CD4-positive, alpha-beta T cell (primary cell): ENCODE measurements around the gene KIF5C. TPM values are rescaled to one million over a fixed set of nuclear protein-coding genes. Genes with fewer than 3 reads are reported as not detected.

Source experiments
- ATAC-seq: fragments of 200-7000 bp; cut with Tn5 transposase; one replicate; pipeline ENCODE4 v1.10.0; 2022; ENCODE audit warnings: mild to moderate bottlenecking; ENCODE audit not compliant: poor library complexity
- CTCF ChIA-PET: fragments of 350-600 bp; sonication (Branson Sonifier 250); formaldehyde crosslinking; loops from one replicate; lab custom pipeline; 2021; ENCODE audit warnings: antibody characterized with exemption, inconsistent platforms; lab: Charles Lee
- POLR2A ChIA-PET: fragments of 350-600 bp; sonication (Branson Sonifier 250); formaldehyde crosslinking; loops from one replicate; lab custom pipeline; 2021; ENCODE audit warnings: antibody characterized with exemption, inconsistent platforms; lab: Charles Lee
- DNase-seq, 14 experiments: peaks; one replicate each; pipeline ENCODE4 v3.0.0-alpha.2; 2013 to 2020; ENCODE audit warnings: mixed read lengths in 2 of 14
- H3K27ac ChIP-seq, 2 donors: one replicate each; pipeline versions ENCODE4 v1.5.1 to v1.7.0; 2013; ENCODE audit warnings: low read length in 2 of 2, low read depth in 1 of 2, mild to moderate bottlenecking in 1 of 2
- H3K27me3 ChIP-seq, 2 experiments: 1 replicate in 1 of 2; 2 replicates in 1 of 2; pipeline versions ENCODE4 v1.6.1 to v1.7.0; 2013; ENCODE audit warnings: low read length in 2 of 2, control low read depth in 1 of 2, mild to moderate bottlenecking in 1 of 2, moderate library complexity in 1 of 2; ENCODE audit not compliant: insufficient read depth in 2 of 2, control insufficient read depth in 1 of 2
- H3K36me3 ChIP-seq: one replicate; pipeline ENCODE4 v1.6.1; 2013; ENCODE audit warnings: low read length, control low read depth; ENCODE audit not compliant: insufficient read depth
- H3K4me1 ChIP-seq: one replicate; pipeline ENCODE4 v1.6.1; 2013; ENCODE audit warnings: low read length, control low read depth; ENCODE audit not compliant: insufficient read depth
- H3K4me3 ChIP-seq: one replicate; pipeline ENCODE4 v1.5.1; 2013; ENCODE audit warnings: mild to moderate bottlenecking, low read length, moderate library complexity
- H3K9me3 ChIP-seq, 2 experiments: 1 replicate in 1 of 2; 2 replicates in 1 of 2; pipeline versions ENCODE4 v1.6.1 to v1.7.0; 2013; ENCODE audit warnings: low read length in 2 of 2, mild to moderate bottlenecking in 2 of 2, control low read depth in 1 of 2, moderate library complexity in 1 of 2; ENCODE audit not compliant: control insufficient read depth in 1 of 2, insufficient read depth in 1 of 2
- H3K27ac Mint-ChIP-seq: one replicate; pipeline ENCODE4 v1.8.0; 2020; ENCODE audit warnings: mixed read lengths
- H3K27me3 Mint-ChIP-seq: one replicate; pipeline ENCODE4 v1.8.0; 2021; ENCODE audit warnings: mixed read lengths
- H3K36me3 Mint-ChIP-seq: one replicate; pipeline ENCODE4 v1.8.0; 2021; ENCODE audit warnings: low read depth, mixed read lengths
- H3K4me1 Mint-ChIP-seq: one replicate; pipeline ENCODE4 v1.8.0; 2021; ENCODE audit warnings: low read depth, mixed read lengths
- H3K4me3 Mint-ChIP-seq: one replicate; pipeline ENCODE4 v1.8.0; 2020; ENCODE audit warnings: mild to moderate bottlenecking, mixed read lengths
- H3K9me3 Mint-ChIP-seq: one replicate; pipeline ENCODE4 v1.8.0; 2020; ENCODE audit warnings: mixed read lengths
- intact Hi-C, 2 experiments: fragments of 100-400 bp; cut with DNase I in 1 of 2; cut with micrococcal nuclease in 1 of 2; formaldehyde crosslinking; loops; one replicate each; pipeline versions ENCODE4 v1.15.1 to v1.9.0; 2023 to 2025; cut with DNase I, micrococcal nuclease
- total RNA-seq, 174 experiments: library from RNA in 2 of 174; stranded (reverse) in 2 of 174; gene quantifications; one replicate each; pipeline ENCODE4 v1.2.3 and lab custom pipeline; 2021 to 2026
- TF ChIP-seq, protein P1 (sequence below): fragments of 200-600 bp; IDR thresholded peaks from one replicate; pipeline ENCODE4 v1.8.0; 2022; ENCODE audit warnings: antibody characterized with exemption, mild to moderate bottlenecking

KIF5C gene
- total RNA-seq, 2 experiments from 2014 or later, result 7.3 to 8.1 TPM

GRCh38 chr2:148944536-148944935 lies 69.5 kb downstream of the KIF5C start:
- Mint-ChIP-seq H3K27me3 (no peaks in the 10 kb centered on the region), H3K27ac (no peak overlapping the region), H3K4me1 (no peaks in the 10 kb centered on the region), H3K36me3 (peaks cover 6% of the 10 kb centered on the region), H3K9me3 (no peaks in the 10 kb centered on the region), H3K4me3 (no peak overlapping the region)
- intact Hi-C loops, result no loop called here
- ATAC-seq (no peak), DNase-seq (no peak)
- CTCF ChIA-PET, result no interaction called here
- no peaks in the 10 kb centered on the region for H3K4me1 ChIP-seq
- H3K27ac ChIP-seq, result no peak overlapping the region
- H3K9me3 ChIP-seq, result no peaks in the 10 kb centered on the region
- peaks cover 2% of the 10 kb centered on the region for H3K36me3 ChIP-seq
- TF ChIP-seq, protein P1, sequence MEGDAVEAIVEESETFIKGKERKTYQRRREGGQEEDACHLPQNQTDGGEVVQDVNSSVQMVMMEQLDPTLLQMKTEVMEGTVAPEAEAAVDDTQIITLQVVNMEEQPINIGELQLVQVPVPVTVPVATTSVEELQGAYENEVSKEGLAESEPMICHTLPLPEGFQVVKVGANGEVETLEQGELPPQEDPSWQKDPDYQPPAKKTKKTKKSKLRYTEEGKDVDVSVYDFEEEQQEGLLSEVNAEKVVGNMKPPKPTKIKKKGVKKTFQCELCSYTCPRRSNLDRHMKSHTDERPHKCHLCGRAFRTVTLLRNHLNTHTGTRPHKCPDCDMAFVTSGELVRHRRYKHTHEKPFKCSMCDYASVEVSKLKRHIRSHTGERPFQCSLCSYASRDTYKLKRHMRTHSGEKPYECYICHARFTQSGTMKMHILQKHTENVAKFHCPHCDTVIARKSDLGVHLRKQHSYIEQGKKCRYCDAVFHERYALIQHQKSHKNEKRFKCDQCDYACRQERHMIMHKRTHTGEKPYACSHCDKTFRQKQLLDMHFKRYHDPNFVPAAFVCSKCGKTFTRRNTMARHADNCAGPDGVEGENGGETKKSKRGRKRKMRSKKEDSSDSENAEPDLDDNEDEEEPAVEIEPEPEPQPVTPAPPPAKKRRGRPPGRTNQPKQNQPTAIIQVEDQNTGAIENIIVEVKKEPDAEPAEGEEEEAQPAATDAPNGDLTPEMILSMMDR, result no peak
- H3K27me3 ChIP-seq, result no peaks in the 10 kb centered on the region
- POLR2A ChIA-PET, result no interaction called here
- no peak overlapping the region for H3K4me3 ChIP-seq

DNA sequence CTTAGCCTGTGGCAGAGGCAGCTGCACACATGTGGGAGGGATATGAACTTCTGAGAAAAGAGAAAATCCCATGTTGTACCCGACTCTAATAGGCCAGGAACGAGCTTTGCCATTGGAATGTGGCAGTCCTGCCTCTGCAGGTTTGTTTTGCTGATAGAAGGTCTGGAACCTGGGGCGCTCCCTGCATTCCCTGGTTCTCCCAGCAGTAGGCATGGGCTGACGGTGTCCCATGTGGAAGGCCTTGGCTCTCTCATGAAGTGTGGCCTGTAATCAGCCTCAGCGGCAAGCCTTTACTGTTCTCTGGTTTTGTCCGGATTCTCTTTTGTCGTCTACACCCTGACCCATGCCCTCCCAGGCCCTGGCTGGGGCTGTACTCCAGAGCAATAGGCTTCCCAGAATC lies 72.3 kb downstream of the KIF5C start:
- TF ChIP-seq, protein P1, result no peak
- H3K9me3 Mint-ChIP-seq, result no peaks in the 10 kb centered on the region
- Histone ChIP-seq H3K4me3 (no peak overlapping the region), H3K36me3 (peaks cover 7% of the 10 kb centered on the region), H3K27ac (no peak overlapping the region), H3K27me3 (no peaks in the 10 kb centered on the region), H3K9me3 (no peaks in the 10 kb centered on the region), H3K4me1 (no peaks in the 10 kb centered on the region)
- no peak overlapping the region for H3K4me3 Mint-ChIP-seq
- no peak for DNase-seq
- H3K4me1 Mint-ChIP-seq, result no peaks in the 10 kb centered on the region
- H3K27me3 Mint-ChIP-seq, result no peaks in the 10 kb centered on the region
- POLR2A ChIA-PET, result no interaction called here
- H3K27ac Mint-ChIP-seq, result no peak overlapping the region
- H3K36me3 Mint-ChIP-seq, result peaks cover 14% of the 10 kb centered on the region
- ATAC-seq, result no peak
- intact Hi-C loops, result no loop called here
- CTCF ChIA-PET, result interaction anchor here (1.2 kb wide), 1 partner anchor 70 kb away, joined by 3 read pairs; no protein-coding TSS in a partner anchor

GRCh38 chr2:148948868-148949267 lies 73.8 kb downstream of the KIF5C start:
- no peaks in the 10 kb centered on the region for H3K9me3 ChIP-seq
- H3K4me1 ChIP-seq, result no peaks in the 10 kb centered on the region
- TF ChIP-seq, protein P1, result no peak
- Mint-ChIP-seq H3K36me3 (peaks cover 9% of the 10 kb centered on the region), H3K9me3 (no peaks in the 10 kb centered on the region), H3K27ac (no peak overlapping the region), H3K27me3 (no peaks in the 10 kb centered on the region), H3K4me1 (no peaks in the 10 kb centered on the region), H3K4me3 (no peak overlapping the region)
- ChIA-PET CTCF (no interaction called here), POLR2A (no interaction called here)
- peaks cover 7% of the 10 kb centered on the region for H3K36me3 ChIP-seq
- H3K27ac ChIP-seq, result no peak overlapping the region
- H3K27me3 ChIP-seq, result no peaks in the 10 kb centered on the region
- intact Hi-C loops, result no loop called here
- H3K4me3 ChIP-seq, result no peak overlapping the region
- peak in 3 of 14 experiments; percentile 11 to 43 (median 27) for DNase-seq
- ATAC-seq, result no peak
